Neural progenitor cell (in vitro differentiated cells): ENCODE measurements around the gene CYFIP2. TPM values are rescaled to one million over a fixed set of nuclear protein-coding genes. Genes with fewer than 3 reads are reported as not detected.

ENCODE experiments used
- DNase-seq: peaks from one replicate; pipeline ENCODE4 v3.0.0-alpha.2; 2016; ENCODE audit warnings: low spot score
- H2AFZ ChIP-seq: fragments of 200-600 bp; sonication (generic); replicated peaks from 2 replicates; pipeline ENCODE4 v1.6.1; 2016; ENCODE audit warnings: antibody characterized with exemption
- H3F3A ChIP-seq: fragments of 200-600 bp; sonication (generic); 2 replicates; pipeline ENCODE4 v1.6.1; 2016; ENCODE audit warnings: antibody characterized with exemption, low read depth
- H3K27ac ChIP-seq: fragments of 200-600 bp; sonication (generic); 2 replicates; pipeline ENCODE4 v1.5.1; 2016; ENCODE audit warnings: mild to moderate bottlenecking
- H3K27me3 ChIP-seq: fragments of 200-600 bp; sonication (generic); 2 replicates; pipeline ENCODE4 v1.6.1; 2016; ENCODE audit warnings: mild to moderate bottlenecking, moderate library complexity
- H3K36me3 ChIP-seq: fragments of 200-600 bp; sonication (generic); 2 replicates; pipeline ENCODE4 v1.5.1; 2016
- H3K4me1 ChIP-seq: fragments of 200-600 bp; sonication (generic); 2 replicates; pipeline ENCODE4 v1.6.1; 2016; ENCODE audit warnings: mixed run types
- H3K4me2 ChIP-seq: fragments of 200-600 bp; sonication (generic); 2 replicates; pipeline ENCODE4 v1.6.1; 2016
- H3K4me3 ChIP-seq: fragments of 200-600 bp; sonication (generic); 2 replicates; pipeline ENCODE4 v1.5.1; 2016
- H3K79me2 ChIP-seq: fragments of 200-600 bp; sonication (generic); 2 replicates; pipeline ENCODE4 v1.6.1; 2016; ENCODE audit warnings: low read depth
- H3K9ac ChIP-seq: fragments of 200-600 bp; sonication (generic); 2 replicates; pipeline ENCODE4 v1.6.1; 2016
- H3K9me3 ChIP-seq: fragments of 200-600 bp; sonication (generic); 2 replicates; pipeline ENCODE4 v1.5.1; 2016; ENCODE audit warnings: low read depth
- H4K20me1 ChIP-seq: fragments of 200-600 bp; sonication (generic); 2 replicates; pipeline ENCODE4 v1.6.1; 2016; ENCODE audit warnings: low read depth
- H3K27ac Mint-ChIP-seq: 3 replicates; pipeline ENCODE4 v1.8.0; 2021; ENCODE audit warnings: mixed read lengths
- H3K27me3 Mint-ChIP-seq: 2 replicates; pipeline ENCODE4 v1.8.0; 2022; ENCODE audit warnings: low read depth, mild to moderate bottlenecking, inconsistent platforms, moderate library complexity, mixed read lengths; ENCODE audit not compliant: insufficient read depth
- H3K36me3 Mint-ChIP-seq: 3 replicates; pipeline ENCODE4 v1.8.0; 2021; ENCODE audit warnings: mixed read lengths
- H3K4me1 Mint-ChIP-seq: 3 replicates; pipeline ENCODE4 v1.8.0; 2021; ENCODE audit warnings: mixed read lengths
- H3K4me3 Mint-ChIP-seq: 3 replicates; pipeline ENCODE4 v1.8.0; 2021; ENCODE audit warnings: mild to moderate bottlenecking, moderate library complexity, mixed read lengths
- H3K9me3 Mint-ChIP-seq: 3 replicates; pipeline ENCODE4 v1.8.0; 2020; ENCODE audit warnings: mixed read lengths
- CTCF ChIP-seq: fragments of 200-600 bp; sonication (generic); IDR thresholded peaks from 2 replicates; pipeline ENCODE4 v1.5.1; 2017; ENCODE audit warnings: antibody characterized with exemption, mild to moderate bottlenecking
- EZH2 ChIP-seq: fragments of 200-600 bp; sonication (generic); IDR thresholded peaks from 2 replicates; pipeline ENCODE4 v1.6.1; 2017; ENCODE audit warnings: antibody characterized with exemption, mild to moderate bottlenecking, moderate library complexity
- EZH2phosphoT487 ChIP-seq: fragments of 200-600 bp; sonication (generic); IDR thresholded peaks from 2 replicates; pipeline ENCODE4 v1.6.1; 2017; ENCODE audit warnings: antibody characterized with exemption
- total RNA-seq: library from RNA; depleted of rRNA; stranded (reverse); fragments of >200 nt; gene quantifications from 2 replicates; pipeline ENCODE4 v1.2.3, GENCODE V29; 2015; ENCODE audit warnings: low replicate concordance

The CYFIP2 gene
- total RNA-seq, 1 donor from 2014 or later = 70.2 TPM

- no peaks in the 10 kb centered on the region for H3K27me3 Mint-ChIP-seq
- H3K9me3 Mint-ChIP-seq = no peaks in the 10 kb centered on the region
- Histone ChIP-seq H3K27me3 (no peaks in the 10 kb centered on the region), H3K4me2 (no peak overlapping the region), H3K79me2 (peaks cover 60% of the 10 kb centered on the region), H3K4me3 (no peak overlapping the region), H3F3A (no peaks in the 10 kb centered on the region), H3K4me1 (no peaks in the 10 kb centered on the region), H2AFZ (no peak overlapping the region), H3K9ac (no peak overlapping the region), H3K36me3 (no peaks in the 10 kb centered on the region), H4K20me1 (peaks cover 8% of the 10 kb centered on the region), H3K9me3 (no peaks in the 10 kb centered on the region), H3K27ac (no peak overlapping the region)
- H3K27ac Mint-ChIP-seq = no peak overlapping the region
- DNase-seq = no peak
- TF ChIP-seq CTCF = no peak
- TF ChIP-seq EZH2phosphoT487 = no peak
- TF ChIP-seq EZH2 = no peak
- peaks cover 10% of the 10 kb centered on the region for H3K4me1 Mint-ChIP-seq
- peaks cover 3% of the 10 kb centered on the region for H3K36me3 Mint-ChIP-seq
- H3K4me3 Mint-ChIP-seq = no peak overlapping the region
These were observed 16.2 kb downstream of the CYFIP2 start for GRCh38 chr5:157282150-157282549.

- no peak overlapping the region for H2AFZ ChIP-seq
- Mint-ChIP-seq H3K4me1 (peaks cover 12% of the 10 kb centered on the region), H3K36me3 (peaks cover 10% of the 10 kb centered on the region), H3K4me3 (no peak overlapping the region), H3K9me3 (no peaks in the 10 kb centered on the region), H3K27ac (no peak overlapping the region), H3K27me3 (peaks cover 2% of the 10 kb centered on the region)
- DNase-seq = no peak
- H3K9me3 ChIP-seq = no peaks in the 10 kb centered on the region
- no peak for TF ChIP-seq CTCF
- TF ChIP-seq EZH2phosphoT487 = no peak
- TF ChIP-seq EZH2 = no peak
- H3K9ac ChIP-seq = no peak overlapping the region
- no peaks in the 10 kb centered on the region for H3K27me3 ChIP-seq
- peaks cover 54% of the 10 kb centered on the region for H3K79me2 ChIP-seq
- no peak overlapping the region for H3K4me2 ChIP-seq
- H3K36me3 ChIP-seq = no peaks in the 10 kb centered on the region
- no peak overlapping the region for H3K4me3 ChIP-seq
- H3K27ac ChIP-seq = no peak overlapping the region
- no peaks in the 10 kb centered on the region for H3F3A ChIP-seq
- peaks cover 5% of the 10 kb centered on the region for H4K20me1 ChIP-seq
- no peaks in the 10 kb centered on the region for H3K4me1 ChIP-seq
These were observed 17.5 kb downstream of the CYFIP2 start for GRCh38 chr5:157283434-157283833.

- Mint-ChIP-seq H3K27me3 (peaks cover 2% of the 10 kb centered on the region), H3K27ac (no peak overlapping the region), H3K4me3 (no peak overlapping the region), H3K9me3 (no peaks in the 10 kb centered on the region), H3K4me1 (peaks cover 12% of the 10 kb centered on the region), H3K36me3 (peaks cover 10% of the 10 kb centered on the region)
- Histone ChIP-seq H3F3A (no peaks in the 10 kb centered on the region), H3K27ac (no peak overlapping the region), H3K27me3 (no peaks in the 10 kb centered on the region), H3K9ac (no peak overlapping the region), H3K36me3 (no peaks in the 10 kb centered on the region), H3K4me1 (no peaks in the 10 kb centered on the region), H3K79me2 (peaks cover 46% of the 10 kb centered on the region), H4K20me1 (no peaks in the 10 kb centered on the region), H2AFZ (no peak overlapping the region), H3K4me2 (no peak overlapping the region), H3K4me3 (no peak overlapping the region), H3K9me3 (no peaks in the 10 kb centered on the region)
- DNase-seq = no peak
- TF ChIP-seq EZH2phosphoT487 (no peak), EZH2 (no peak), CTCF (no peak)
These were observed 18.7 kb downstream of the CYFIP2 start for GRCh38 chr5:157284458-157285212.
